GM21619 (cell line): Measurements from ENCODE around the gene WASF2.
"Not testable (repeated sequence)": the region's sequence is repeated elsewhere in the genome, so short reads cannot be mapped to it uniquely, and the experiment has no call there.

Experiments
- ATAC-seq: cut with Tn5 transposase; IDR thresholded peaks from one replicate; pipeline ENCODE4 v1.9.1; 2021; ENCODE audit not compliant: unreplicated experiment

The WASF2 gene

GRCh38 chr1:27399251-27400025 lies 90.5 kb downstream of the WASF2 start:
- ATAC-seq, result no peak

- no peak for ATAC-seq
These were observed 91.4 kb downstream of the WASF2 start for GRCh38 chr1:27398405-27399149.

- no peak for ATAC-seq
These were observed 92.2 kb downstream of the WASF2 start for GRCh38 chr1:27397749-27398148.

DNA sequence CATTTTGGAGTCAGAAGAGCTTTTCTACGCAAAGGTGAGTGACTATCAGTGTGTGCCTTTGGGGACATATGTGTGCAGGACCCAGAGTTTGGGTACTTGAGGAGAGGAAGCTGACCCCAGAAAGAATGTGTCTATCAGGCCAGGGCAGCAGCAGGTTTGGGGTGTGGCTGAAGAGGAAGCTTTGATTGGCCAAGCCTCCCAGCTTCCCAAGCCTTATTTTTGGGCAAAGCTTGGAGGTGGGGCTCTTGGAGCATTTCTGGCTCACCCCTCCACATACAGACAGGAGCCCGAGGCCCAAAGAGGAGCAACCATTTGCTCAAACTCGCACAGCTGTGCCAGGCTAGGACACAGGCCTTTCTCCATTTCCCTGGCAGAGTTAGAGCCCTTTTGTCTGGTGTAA lies 92.9 kb downstream of the WASF2 start:
- ATAC-seq, result no peak

- peak; percentile 38 for ATAC-seq
These were observed 94.3 kb downstream of the WASF2 start for GRCh38 chr1:27395441-27396195.

DNA sequence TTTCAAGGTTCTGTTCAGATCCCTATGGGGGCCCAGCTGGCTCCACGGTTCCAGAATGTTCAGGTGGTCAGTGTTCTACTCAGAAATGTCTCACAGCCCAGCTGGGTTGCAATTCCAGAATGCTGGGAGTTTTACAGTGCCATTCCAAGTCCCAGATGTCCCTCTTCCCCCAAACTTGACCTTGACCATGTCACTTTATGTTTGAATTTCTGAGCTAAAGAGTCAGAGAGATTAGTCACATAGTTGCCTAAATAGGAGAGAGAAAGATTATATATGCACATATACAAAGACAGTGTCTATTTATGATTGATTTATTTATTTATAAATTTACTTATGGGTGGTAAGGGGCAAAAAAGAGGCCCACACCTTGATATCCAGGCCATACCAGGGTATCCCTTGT lies 95.0 kb downstream of the WASF2 start:
- ATAC-seq, result no peak

DNA sequence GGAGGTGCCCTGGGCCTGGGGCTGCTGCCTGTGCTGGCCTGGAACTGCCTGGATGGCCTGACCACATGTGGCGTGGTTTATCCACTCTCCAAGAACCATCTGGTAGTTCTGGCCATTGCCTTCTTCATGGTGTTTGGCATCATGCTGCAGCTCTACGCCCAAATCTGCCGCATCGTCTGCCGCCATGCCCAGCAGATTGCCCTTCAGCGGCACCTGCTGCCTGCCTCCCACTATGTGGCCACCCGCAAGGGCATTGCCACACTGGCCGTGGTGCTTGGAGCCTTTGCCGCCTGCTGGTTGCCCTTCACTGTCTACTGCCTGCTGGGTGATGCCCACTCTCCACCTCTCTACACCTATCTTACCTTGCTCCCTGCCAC lies 95.7 kb downstream of the WASF2 start:
- no peak for ATAC-seq

DNA sequence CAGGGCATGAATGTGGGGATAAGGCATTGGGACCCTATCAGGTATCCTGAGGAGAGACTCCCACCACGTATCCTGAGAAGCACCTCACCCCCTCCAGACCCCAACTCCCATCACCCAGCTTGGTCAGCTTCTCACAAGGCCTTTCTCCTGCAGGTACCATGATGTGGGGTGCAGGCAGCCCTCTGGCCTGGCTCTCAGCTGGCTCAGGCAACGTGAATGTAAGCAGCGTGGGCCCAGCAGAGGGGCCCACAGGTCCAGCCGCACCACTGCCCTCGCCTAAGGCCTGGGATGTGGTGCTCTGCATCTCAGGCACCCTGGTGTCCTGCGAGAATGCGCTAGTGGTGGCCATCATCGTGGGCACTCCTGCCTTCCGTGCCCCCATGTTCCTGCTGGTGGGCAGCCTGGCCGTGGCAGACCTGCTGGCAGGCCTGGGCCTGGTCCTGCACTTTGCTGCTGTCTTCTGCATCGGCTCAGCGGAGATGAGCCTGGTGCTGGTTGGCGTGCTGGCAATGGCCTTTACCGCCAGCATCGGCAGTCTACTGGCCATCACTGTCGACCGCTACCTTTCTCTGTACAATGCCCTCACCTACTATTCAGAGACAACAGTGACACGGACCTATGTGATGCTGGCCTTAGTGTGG lies 96.2 kb downstream of the WASF2 start:
- ATAC-seq, result no peak

DNA sequence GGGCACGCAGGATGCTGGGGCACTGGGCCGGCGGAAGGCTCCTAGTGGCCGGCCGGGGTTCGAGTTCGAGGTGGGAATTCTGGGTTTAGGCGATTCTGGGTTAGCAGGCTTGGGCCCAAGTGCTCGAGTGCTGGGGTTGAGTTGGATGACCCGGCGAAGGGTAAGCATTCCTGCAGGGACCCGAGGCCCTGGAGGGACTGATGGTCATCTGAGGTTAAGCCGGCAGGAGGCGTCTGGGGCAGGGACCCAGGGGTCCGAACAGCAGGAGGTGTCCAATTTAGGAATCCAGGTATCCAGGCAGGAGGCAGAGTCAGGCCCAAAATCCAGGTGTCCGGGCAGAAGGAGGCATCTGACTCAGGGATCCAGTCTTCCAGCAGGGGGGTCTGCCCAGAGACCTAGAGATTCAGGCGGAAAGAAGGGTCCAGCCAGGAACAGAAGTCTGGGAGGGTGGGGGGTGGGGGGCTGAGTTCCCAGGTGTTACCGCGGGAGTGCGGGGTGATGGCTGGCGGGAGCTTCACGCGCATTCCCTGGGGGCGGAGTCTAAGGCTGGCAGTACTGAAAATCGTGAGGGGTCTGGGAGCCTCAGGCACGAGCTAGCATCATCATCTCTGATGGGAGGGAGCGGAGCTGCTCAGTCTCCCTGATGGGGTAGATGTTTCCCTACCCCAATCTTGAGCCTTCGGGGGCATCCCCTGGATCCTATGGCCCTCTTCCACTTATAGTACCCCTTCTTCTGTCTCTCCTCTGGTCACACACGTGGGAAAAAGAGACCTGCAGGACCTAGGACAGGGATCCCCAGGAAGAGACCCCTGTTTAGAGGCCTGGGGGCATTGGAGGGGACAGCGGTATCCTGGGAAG lies 97.0 kb downstream of the WASF2 start:
- no peak for ATAC-seq

GRCh38 chr1:27392096-27392777 lies 97.7 kb downstream of the WASF2 start, which contains the start of gene GPR3:
TSS of gene GPR3 (plus strand) at chr1:27392622. CDS start at chr1:27393799, 1,177 bp downstream.
- ATAC-seq, result peak; percentile 61

DNA sequence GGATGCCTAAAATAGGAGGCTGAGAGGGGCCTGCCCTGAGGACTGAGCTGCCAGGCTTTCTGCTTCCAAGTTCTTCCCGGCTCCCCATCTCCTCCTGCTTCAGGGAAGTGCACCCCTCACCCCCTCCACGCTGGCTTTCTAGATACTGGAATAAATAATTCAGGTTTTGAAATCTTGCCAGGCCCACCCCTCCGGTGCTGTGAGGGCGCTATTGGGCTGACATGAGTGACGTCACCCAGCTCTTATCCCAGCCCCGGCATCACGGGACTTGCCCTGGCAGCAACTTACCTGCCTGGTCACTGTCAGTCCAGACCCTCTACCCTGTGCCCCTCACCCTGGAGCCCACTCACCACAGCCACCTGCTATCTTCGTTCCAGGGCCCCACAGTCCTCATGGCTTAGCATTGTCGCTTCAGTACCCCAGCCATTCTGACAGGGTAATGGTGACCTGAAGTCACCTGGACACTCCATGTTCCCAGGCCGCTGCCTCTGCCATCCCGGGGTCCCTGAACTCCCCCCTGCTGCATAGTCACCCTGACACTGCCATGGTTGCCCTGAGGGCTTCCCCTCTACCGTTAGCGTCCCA lies 98.4 kb downstream of the WASF2 start:
- ATAC-seq, result no peak

DNA sequence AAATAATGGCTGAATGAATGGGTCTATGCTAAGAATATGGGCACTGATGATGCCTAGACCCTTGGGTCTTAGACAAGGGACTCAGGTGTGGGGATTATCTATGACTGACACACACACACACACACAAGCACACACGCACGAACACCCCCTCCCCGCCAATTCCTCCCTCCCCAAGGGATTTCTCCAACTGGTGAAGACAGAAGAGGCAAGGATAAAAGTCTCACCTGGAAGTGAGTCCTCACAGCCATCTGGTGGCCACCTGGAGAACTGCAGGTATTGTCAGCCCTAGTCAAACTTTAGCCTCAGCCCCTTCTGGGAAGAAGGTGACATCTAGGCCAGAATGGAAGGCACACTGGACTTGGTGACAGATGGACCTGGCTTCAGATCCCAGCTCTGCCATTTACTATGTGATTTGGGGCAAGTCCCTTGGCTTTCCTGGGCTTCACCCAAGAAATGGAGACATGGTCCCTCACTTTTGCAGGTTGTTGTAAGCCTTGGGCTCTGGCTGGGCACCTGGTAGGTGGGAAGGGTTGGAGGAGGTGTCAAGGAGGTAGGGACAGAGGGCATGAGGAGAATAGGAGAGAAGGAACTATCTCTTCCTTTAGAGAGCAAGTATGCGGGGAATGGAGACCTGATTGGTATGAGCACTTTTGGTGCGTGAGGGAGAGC lies 101.5 kb downstream of the WASF2 start:
- ATAC-seq, result no peak

- not testable (repeated sequence) for ATAC-seq
These were observed 105.2 kb downstream of the WASF2 start for GRCh38 chr1:27384797-27385196.

- no peak for ATAC-seq
These were observed 106.3 kb downstream of the WASF2 start for GRCh38 chr1:27383661-27384060.

- no peak for ATAC-seq
These were observed 106.8 kb downstream of the WASF2 start, which contains the start of gene CD164L2 for GRCh38 chr1:27383039-27383605. TSS of gene CD164L2 (minus strand) at chr1:27383333. CDS start at chr1:27383239, 94 bp downstream.

DNA sequence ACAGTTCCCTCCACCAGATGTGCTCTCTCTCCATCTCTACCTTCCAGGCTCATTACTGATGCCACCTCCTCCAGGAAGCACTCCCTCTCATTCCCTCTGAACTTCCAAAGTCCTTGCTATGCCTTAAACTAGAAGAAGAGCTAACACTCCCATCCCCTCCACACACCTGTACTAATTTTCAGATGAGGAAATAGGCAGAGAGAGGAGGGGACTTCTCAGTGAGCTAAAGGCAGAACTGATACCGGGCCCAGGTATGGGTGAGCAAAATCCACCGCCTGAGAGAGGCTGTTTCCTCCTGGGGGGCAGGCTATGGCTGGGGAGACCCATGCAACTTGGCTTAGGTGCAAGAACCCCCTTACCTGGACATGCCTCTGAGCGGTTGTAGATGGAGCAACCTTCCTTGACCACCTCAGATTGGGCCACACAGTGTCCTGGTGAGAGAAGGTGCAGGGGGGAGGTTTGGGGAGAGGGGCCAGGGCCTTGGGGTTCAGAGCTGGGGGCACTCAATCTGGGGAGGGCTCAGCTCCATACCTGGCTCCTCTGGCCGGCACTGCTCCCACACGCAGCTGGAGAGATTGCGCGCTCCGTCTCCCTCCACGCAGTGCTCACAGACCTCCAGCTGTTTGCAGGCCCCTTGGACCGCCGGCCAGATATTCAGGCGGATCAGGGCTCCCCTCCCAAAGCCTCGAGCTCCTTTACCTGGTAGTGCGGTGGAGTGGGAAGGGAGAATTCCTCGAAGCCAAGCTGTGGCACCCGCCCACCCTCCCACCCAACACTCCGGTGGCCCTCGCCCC lies 107.8 kb downstream of the WASF2 start:
- ATAC-seq, result no peak
